ENCODE measurements around the gene PTPRN2.

PTPRN2 gene

DNA sequence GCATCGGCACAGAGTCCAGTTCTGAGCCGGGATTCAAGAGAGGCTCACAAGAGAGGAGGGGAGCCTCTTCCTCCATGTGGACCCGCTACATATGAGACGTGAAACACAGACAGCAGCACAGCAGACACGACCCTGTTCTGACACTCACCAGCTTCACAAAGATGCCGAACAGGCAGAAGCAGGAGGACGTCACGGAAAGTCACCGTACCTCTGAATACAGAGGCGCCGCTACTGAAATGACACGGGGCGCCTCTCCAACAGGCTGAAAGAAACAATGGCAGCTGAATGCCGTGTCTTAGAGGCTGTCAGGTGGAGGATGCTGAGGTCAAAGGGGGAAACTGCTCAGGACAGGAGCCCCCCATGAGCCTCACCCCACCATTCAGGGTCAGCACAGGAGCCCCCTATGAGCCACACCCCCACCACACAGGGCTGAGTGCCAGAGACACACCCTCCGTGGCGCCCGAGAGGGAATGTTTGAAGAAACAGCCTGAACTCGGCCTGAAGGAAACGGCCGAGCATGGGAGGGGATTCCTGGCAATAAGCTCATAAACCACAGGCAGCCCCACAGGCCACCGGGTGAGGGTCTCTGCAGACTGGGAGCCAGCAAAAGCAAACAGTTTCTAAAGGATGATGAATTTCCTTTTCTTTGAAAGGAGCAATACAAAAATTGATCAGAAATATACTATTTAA lies 510.3 kb downstream of the PTPRN2 start:
- FAIRE-seq (no peak), DNase-seq (ENCODE audit: low spot score) (no peak)

GRCh38 chr7:158076656-158077055 lies 511.0 kb downstream of the PTPRN2 start:
- FAIRE-seq (no peak), DNase-seq (ENCODE audit: low spot score) (no peak)

GRCh38 chr7:158076215-158076614 lies 511.4 kb downstream of the PTPRN2 start:
- FAIRE-seq (no peak), DNase-seq (ENCODE audit: low spot score) (no peak)

GRCh38 chr7:158075633-158076001 lies 512.0 kb downstream of the PTPRN2 start:
- DNase-seq (ENCODE audit: low spot score) (no peak), FAIRE-seq (no peak)

GRCh38 chr7:158074896-158075632 lies 512.6 kb downstream of the PTPRN2 start:
- FAIRE-seq (no peak), DNase-seq (ENCODE audit: low spot score) (no peak)

DNA sequence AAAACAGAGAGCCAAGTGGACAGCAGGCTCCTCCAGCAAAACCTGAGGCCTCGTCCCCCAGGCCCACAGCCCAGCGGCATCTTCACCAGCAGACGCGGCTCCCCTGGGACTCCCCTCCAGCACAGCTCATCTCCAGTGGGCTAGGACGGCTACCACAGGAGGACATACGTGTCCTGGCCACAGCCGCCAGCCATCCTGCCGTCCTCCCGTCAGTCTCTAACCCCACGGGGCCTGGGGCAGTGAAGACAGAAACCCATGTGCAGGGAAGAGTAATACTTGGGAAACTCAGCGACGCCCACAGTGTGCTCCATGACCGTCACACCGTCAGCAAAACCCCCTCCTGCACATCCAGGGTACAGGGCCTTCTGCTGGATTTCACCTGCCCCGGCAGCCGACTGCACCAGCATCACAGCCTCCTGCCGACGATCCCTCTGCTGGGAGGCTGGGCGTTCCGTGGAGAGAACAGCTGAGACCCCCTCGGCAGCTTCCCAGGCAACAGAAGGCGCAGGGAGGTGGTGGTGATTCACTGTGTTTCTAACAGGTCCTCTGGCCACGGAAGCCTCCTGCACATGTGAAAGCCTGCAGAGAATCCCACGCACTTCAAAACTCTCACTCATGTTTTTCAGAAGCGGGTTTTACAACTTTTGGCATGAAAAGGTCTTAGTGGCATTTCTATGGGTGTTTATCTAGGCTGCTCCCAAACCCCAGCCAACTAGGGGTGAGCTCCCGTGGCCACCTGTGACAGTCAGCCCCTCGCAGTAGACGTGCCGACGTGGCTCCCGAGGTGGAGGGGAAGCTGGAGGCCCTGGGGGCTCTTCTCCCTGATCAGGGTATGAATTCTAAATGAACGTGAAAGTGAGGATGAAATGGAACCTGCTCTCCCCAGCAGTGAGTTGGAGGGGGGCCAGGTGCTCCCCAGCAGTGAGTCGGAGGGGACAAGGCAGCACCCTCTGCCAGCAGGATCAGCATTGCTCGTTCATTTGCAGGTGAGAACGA lies 513.5 kb downstream of the PTPRN2 start:
- no peak for FAIRE-seq
- no peak for DNase-seq (ENCODE audit: low spot score)

DNA sequence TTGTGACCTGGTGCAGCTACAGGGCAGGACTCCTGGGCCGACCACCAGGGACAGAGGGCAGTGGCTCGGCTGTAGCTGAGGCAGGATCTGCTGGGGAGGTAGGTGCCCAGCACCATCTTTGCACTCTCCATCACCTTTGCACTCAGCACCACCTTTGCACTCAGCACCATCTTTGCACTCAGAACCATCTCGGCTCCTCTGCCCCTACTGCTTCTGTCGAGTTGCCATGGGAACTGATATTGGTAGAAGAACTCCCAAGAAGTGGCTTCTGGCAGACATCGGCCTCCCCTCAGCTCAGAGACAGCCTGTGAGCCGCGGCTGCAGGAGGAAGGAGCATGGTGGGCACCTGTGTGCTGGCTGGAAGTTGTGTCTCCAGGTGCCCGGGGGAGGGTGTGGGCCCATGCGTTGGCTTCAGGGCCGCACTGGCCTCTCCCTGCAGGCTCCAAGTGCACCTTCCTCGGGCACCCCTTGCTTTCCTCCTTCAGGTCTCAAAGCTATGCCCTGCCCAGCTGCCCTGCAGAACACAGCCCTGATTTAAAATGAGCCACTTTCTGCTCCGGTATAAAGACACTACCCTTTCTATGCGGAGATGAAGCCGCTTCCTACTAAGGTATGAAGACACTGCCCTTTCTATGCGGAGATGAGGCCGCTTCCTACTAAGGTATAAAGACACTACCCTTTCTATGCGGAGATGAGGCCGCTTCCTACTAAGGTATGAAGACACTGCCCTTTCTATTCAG lies 514.5 kb downstream of the PTPRN2 start:
- FAIRE-seq (no peak), DNase-seq (ENCODE audit: low spot score) (no peak)

GRCh38 chr7:158070222-158070920 lies 517.3 kb downstream of the PTPRN2 start:
- DNase-seq (ENCODE audit: low spot score) (no peak), FAIRE-seq (no peak)

DNA sequence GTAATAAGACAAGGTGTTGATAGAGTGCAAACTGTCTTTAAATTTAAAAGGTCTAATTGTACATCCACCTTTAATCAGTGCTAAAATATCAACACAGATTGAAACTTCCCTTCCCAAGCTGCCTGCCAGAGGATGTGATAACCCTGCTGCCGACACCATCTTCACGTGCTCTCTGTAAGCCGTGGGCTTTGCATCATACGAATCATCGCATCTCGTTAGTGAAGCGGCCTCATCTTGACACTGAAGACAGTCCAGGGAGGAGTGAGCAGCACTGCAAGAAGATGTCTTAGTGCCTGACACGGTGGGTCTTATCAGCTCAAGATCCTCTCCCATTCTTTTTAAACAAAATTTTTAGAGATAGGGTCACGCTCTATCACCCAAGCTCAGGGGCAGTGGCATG lies 518.8 kb downstream of the PTPRN2 start:
- no peak for DNase-seq (ENCODE audit: low spot score)
- no peak for FAIRE-seq

DNA sequence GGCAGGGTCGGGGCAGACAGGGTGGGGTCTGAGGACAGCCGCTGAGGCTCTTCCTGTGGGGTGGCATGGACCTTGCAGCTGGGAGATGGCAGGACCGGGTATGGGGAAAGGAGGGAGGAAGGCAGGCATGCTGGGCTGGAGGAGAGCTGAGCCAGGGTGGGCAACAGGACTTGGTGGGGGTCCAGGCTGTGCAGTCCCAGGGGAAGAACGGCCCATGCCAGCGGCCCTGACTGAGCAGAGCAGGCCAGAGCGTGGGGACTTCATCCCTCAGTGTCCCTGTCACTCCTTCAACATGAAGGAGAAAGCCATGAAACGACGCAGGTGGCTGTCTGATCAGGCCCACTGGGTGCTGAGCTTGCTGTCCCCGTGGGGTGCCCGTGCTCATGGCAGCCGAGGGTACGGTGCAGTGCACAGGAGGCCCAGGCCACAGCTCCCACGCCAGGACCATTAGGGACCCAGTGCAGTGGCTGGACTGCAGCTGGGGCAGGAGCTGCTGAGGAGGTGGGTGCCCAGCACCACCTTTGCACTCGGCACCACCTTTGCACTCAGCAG lies 519.6 kb downstream of the PTPRN2 start:
- no peak for FAIRE-seq

GRCh38 chr7:158067219-158067930 lies 520.2 kb downstream of the PTPRN2 start:
- no peak for DNase-seq (ENCODE audit: low spot score)
- FAIRE-seq: no peak

More for the DNA sequence above, 519.6 kb downstream of the PTPRN2 start:
- no peak for DNase-seq (ENCODE audit: low spot score)

DNA sequence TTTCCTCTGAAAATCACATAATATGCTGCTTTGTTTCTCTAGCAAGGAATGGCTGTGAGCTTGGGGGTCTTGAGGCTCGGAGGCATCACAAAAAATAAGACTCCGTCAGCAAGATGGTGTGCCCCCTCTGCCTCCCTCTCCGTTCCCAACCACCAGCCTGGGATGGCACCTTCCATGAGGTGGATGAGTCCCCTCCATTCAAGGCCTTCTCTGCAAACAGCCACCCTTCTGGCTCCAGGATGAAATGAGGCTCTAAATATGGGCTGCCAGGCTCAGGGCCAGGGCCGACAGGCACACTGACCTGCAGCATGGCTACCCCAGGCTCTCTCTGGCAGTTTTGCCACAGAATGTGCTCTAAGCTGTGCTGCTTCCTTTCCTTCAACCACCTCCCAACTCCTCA lies 521.5 kb downstream of the PTPRN2 start:
- FAIRE-seq (no peak), DNase-seq (ENCODE audit: low spot score) (no peak)

DNA sequence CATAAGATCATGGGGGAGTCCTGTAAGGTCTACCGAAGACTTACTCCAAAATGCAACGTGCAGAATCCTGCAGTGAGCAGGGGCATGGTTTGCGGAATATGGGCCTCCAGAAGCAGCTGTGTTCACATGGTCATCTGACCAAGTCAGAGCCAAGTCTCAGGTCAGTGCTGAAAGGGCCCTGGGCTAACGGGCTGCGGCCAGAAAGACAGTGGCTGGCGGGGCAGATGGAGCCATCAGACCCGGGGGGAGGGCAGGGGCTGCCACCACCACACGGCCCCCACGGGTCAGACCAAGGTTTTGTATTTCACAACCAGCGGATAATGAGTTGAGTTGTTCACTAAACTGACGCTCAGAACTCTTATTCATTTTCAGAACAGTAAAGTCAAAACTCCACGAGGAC lies 522.3 kb downstream of the PTPRN2 start:
- FAIRE-seq: no peak
- DNase-seq (ENCODE audit: low spot score): no peak

DNA sequence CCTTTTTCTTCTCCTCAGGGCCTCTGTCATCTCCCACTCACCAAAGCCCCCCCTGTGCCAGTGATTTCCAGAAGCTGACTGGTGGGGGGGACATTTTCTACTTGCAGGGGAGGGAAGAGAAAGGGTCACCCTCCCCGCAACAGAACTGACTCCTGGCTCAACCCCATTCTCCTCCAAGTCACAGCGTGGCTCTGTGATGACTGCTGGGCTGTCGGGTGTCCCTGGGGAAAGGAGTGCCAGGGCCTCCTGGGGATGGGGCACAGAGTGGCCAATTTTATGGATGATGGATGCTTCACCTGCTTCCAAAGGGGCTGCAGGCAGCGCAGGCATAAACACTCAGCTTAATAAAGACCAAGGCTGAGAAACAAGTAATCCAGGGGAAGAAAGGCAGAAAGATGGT lies 523.0 kb downstream of the PTPRN2 start:
- FAIRE-seq (no peak), DNase-seq (ENCODE audit: low spot score) (no peak)

- FAIRE-seq: no peak
- no peak for DNase-seq (ENCODE audit: low spot score)
Measured at GRCh38 chr7:158063850-158064610, 523.6 kb downstream of the PTPRN2 start.

- DNase-seq (ENCODE audit: low spot score) (no peak), FAIRE-seq (no peak)
Measured at GRCh38 chr7:158062661-158063060, 525.0 kb downstream of the PTPRN2 start.

GRCh38 chr7:158061884-158062656 lies 525.6 kb downstream of the PTPRN2 start:
- no peak for DNase-seq (ENCODE audit: low spot score)
- FAIRE-seq: no peak

- DNase-seq (ENCODE audit: low spot score) (no peak), FAIRE-seq (no peak)
Measured at GRCh38 chr7:158061026-158061630, 526.5 kb downstream of the PTPRN2 start.
